GM13977 (cell line): ENCODE data around the gene POLD4.

Experiments used
- DNase-seq: peaks from one replicate; pipeline ENCODE4 v3.0.0; 2012; ENCODE audit warnings: low spot score
- CTCF ChIP-seq: IDR thresholded peaks from 2 replicates; pipeline ENCODE4 v1.5.1; 2012; ENCODE audit warnings: mild to moderate bottlenecking, control low read depth; ENCODE audit not compliant: insufficient read depth; ENCODE audit errors: extremely low read depth, missing control alignments
- in situ Hi-C: fragments of 300-500 bp; cut with MboI; formaldehyde crosslinking; loops from one replicate; pipeline ENCODE4 v1.12.0; 2022; ENCODE audit warnings: low sequenced_read_pairs, low pct_unique_long_range_greater_than_20kb, mixed read lengths, inconsistent platforms; ENCODE audit not compliant: unreplicated experiment

Gene POLD4

GRCh38 chr11:67301951-67302516 is 51.3 kb downstream of the POLD4 start:
- in situ Hi-C loops = no loop called here
- no peak for DNase-seq
- TF ChIP-seq CTCF = no peak

- no peak for DNase-seq
- TF ChIP-seq CTCF = no peak
- in situ Hi-C loops = no loop called here
Measured at GRCh38 chr11:67301313-67301921, 51.9 kb downstream of the POLD4 start.
